GM13977 (cell line): Measurements from ENCODE around the gene AMELX.

Experiments used
- DNase-seq: peaks from one replicate; pipeline ENCODE4 v3.0.0; 2012; ENCODE audit warnings: low spot score
- in situ Hi-C: fragments of 300-500 bp; cut with MboI; formaldehyde crosslinking; loops from one replicate; pipeline ENCODE4 v1.12.0; 2022; ENCODE audit warnings: low sequenced_read_pairs, low pct_unique_long_range_greater_than_20kb, mixed read lengths, inconsistent platforms; ENCODE audit not compliant: unreplicated experiment
- TF ChIP-seq, protein P1 (sequence below): IDR thresholded peaks from 2 replicates; pipeline ENCODE4 v1.5.1; 2012; ENCODE audit warnings: mild to moderate bottlenecking, control low read depth; ENCODE audit not compliant: insufficient read depth; ENCODE audit errors: extremely low read depth, missing control alignments

The AMELX gene

DNA sequence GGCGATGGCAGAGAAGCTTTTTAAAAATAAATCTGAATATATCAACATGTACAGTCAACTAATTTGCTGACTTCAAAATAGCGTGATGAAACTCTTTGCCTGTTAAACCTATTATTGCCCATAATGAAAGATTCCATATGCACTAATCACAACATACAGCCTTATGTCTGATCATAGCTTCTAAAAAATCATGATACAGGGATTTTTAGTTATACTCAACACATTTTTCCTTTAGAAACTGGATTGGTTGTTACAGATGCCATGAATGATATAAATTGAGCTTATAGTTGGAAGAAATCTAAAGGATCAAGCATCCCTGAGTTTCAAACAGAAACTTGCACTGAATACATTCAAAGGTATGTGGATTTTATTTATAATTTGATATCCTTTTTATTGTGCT lies at the start of gene AMELX:
AMELX (plus strand) TSS at position 301 of the 400 bp plus-strand sequence. CDS start 1,376 bp downstream, outside the sequence.
- TF ChIP-seq, protein P1, sequence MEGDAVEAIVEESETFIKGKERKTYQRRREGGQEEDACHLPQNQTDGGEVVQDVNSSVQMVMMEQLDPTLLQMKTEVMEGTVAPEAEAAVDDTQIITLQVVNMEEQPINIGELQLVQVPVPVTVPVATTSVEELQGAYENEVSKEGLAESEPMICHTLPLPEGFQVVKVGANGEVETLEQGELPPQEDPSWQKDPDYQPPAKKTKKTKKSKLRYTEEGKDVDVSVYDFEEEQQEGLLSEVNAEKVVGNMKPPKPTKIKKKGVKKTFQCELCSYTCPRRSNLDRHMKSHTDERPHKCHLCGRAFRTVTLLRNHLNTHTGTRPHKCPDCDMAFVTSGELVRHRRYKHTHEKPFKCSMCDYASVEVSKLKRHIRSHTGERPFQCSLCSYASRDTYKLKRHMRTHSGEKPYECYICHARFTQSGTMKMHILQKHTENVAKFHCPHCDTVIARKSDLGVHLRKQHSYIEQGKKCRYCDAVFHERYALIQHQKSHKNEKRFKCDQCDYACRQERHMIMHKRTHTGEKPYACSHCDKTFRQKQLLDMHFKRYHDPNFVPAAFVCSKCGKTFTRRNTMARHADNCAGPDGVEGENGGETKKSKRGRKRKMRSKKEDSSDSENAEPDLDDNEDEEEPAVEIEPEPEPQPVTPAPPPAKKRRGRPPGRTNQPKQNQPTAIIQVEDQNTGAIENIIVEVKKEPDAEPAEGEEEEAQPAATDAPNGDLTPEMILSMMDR = no peak
- DNase-seq = no peak
- in situ Hi-C loops = no loop called here

DNA sequence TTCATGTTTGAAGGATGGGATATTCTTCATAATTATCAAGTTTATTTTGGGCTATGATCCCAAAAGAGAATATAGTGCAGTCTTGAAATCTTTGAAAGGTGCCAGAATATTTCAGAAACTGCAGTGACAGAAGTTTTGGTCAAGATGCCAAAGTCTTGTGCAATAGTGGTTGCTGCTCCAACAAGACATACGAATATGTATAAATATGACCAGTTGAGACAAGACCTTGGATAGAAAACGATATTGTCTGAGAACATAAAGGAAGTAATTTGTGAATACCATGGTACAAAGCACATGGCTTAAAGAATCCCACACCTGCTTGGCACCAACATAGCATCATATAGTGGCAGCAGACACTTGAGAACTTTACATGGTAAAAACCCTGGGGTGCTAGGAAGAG lies 48.6 kb upstream of the AMELX start:
- TF ChIP-seq, protein P1 = no peak
- in situ Hi-C loops = no loop called here
- no peak for DNase-seq

DNA sequence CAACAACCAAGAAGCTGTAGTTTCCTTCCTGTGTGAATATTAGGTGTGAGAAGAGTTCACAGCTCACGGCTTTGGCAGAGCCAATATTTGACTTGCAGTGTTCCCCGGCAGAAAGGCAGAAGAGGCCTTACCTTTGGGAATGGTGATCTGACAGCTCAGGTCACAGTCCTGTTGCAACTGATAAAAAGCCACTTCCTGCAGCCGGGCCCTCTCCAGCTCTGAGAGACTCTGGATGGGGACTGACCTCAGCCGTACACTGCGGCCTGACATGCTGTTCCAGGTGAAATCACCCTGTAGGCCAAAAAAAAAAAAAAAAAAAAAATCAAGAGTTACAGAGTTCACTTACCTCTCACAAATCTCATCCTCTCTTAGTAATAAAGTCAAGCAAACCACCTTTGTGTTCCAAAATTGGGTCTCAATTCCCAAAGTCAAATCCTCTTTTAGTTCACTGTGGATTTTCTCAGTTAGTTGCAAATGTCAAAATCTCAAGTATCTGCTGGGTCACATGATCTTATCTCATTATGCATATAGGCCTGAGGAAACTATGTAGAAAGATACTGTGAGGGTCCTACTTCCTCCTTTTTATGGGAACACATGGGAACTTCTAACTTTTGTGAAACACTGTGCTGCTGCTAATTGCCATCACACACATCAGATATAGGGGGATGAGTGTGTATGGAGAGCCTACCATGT lies 38.6 kb upstream of the AMELX start:
- TF ChIP-seq, protein P1 = no peak
- DNase-seq = no peak
- in situ Hi-C loops = no loop called here

DNA sequence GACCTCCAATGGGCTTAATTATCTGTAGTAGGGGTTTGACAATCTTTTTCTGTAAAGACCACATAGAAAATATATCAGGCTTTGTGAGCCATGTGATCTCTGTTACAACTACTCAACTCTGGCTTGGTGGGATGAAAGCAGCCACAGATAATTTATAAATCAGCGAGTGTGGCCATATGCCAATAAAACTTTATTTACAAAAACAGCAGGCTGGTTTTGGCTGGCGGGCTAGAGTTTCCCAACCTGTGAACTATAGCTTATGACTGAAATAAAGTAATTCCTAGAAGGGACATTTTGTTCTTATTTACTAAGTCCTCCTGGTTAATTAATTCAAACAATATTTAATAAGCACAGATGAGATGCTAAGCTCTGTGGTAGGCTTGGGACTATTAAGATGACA lies 35.9 kb upstream of the AMELX start:
- in situ Hi-C loops = no loop called here
- TF ChIP-seq, protein P1 = no peak
- DNase-seq = no peak

DNA sequence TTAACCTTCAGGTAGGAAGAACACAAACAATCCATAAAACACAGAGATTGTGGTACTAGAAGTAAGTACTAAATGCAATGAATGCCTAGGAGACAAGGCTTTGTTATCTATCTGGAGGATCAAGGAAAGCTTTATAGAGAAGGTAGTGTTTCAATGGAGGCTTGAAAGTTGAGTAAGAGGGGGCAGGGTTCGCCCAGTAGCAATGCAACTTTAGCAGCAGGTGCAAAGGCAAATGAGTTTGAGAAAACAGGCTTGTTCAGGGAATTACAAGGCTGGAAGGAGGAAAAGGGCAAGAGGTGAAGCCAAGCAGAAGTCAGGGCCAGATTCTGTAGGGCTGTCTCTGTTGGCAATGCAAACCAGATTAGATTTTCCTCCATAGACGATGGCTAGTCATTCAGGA lies 35.5 kb upstream of the AMELX start:
- TF ChIP-seq, protein P1 = no peak
- in situ Hi-C loops = no loop called here
- no peak for DNase-seq

DNA sequence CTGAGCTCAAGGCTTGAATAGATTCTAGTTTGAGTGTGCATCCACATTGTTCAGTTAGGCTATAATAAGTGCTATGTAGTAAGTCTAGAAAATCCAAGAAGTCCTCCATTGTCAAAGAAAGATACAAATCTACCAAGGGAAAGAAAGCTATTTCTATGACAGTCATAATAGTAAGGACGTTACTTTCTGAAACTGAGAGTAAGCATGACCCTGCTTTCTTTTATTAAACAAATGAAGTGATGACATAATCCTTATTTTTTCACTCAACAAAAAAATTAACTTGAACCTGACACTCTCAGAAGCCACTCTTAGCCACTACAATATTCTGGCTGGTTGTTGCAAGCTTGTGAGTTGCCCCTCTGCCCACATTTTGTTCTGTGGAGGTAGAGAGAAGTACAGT lies 33.8 kb upstream of the AMELX start:
- TF ChIP-seq, protein P1 = no peak
- peak; percentile 8 for DNase-seq
- in situ Hi-C loops = no loop called here
